Adrenal gland (tissue), 5 donors: ENCODE data around the gene TMOD1.

Source experiments
- POLR2A ChIP-seq, 2 donors: fragments of 450-650 bp; IDR thresholded peaks; one replicate each; pipeline ENCODE4 v1.6.1; 2017; ENCODE audit warnings: antibody characterized with exemption in 2 of 2, mild to moderate bottlenecking in 2 of 2, moderate library complexity in 1 of 2
- TF ChIP-seq, protein P1 (sequence below), 6 experiments: fragments of 450-650 bp in 4 of 6; fragments of 200-600 bp in 2 of 6; sonication (generic) in 1 of 6; IDR thresholded peaks; 1 replicate in 5 of 6; 2 replicates in 1 of 6; pipeline versions ENCODE4 v1.5.1 to v1.8.0; 2016 to 2021; ENCODE audit warnings: antibody characterized with exemption in 6 of 6, mild to moderate bottlenecking in 2 of 6, moderate library complexity in 1 of 6
- donor health status: DM: no; HTN: no; CAD: no.

DNA sequence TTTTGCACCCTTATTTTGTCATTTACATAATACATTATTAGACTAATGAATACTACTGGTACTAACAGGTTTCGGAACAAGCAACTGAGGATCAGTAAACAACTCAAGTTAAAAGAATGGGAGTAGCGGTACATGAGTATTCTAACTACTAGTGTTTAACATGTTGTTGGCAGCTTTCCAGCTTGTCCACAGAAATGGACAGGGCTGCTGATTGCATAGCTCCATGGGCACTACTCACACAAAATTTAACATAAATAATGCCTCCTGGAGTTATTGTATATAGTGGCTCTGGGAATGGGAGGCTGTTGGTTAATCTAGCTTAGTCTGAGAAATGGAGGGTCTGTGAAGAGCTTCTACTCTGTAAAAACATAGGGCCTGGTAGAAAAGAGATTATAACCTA is 138.9 kb downstream of the TMOD1 start:
- TF ChIP-seq, protein P1, sequence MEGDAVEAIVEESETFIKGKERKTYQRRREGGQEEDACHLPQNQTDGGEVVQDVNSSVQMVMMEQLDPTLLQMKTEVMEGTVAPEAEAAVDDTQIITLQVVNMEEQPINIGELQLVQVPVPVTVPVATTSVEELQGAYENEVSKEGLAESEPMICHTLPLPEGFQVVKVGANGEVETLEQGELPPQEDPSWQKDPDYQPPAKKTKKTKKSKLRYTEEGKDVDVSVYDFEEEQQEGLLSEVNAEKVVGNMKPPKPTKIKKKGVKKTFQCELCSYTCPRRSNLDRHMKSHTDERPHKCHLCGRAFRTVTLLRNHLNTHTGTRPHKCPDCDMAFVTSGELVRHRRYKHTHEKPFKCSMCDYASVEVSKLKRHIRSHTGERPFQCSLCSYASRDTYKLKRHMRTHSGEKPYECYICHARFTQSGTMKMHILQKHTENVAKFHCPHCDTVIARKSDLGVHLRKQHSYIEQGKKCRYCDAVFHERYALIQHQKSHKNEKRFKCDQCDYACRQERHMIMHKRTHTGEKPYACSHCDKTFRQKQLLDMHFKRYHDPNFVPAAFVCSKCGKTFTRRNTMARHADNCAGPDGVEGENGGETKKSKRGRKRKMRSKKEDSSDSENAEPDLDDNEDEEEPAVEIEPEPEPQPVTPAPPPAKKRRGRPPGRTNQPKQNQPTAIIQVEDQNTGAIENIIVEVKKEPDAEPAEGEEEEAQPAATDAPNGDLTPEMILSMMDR (IDR thresholded peaks at IDR 0.05): no peak
- no peak for TF ChIP-seq POLR2A (IDR thresholded peaks at IDR 0.05)
